Measurements from ENCODE around the gene GRK3.

GRK3 gene

DNA sequence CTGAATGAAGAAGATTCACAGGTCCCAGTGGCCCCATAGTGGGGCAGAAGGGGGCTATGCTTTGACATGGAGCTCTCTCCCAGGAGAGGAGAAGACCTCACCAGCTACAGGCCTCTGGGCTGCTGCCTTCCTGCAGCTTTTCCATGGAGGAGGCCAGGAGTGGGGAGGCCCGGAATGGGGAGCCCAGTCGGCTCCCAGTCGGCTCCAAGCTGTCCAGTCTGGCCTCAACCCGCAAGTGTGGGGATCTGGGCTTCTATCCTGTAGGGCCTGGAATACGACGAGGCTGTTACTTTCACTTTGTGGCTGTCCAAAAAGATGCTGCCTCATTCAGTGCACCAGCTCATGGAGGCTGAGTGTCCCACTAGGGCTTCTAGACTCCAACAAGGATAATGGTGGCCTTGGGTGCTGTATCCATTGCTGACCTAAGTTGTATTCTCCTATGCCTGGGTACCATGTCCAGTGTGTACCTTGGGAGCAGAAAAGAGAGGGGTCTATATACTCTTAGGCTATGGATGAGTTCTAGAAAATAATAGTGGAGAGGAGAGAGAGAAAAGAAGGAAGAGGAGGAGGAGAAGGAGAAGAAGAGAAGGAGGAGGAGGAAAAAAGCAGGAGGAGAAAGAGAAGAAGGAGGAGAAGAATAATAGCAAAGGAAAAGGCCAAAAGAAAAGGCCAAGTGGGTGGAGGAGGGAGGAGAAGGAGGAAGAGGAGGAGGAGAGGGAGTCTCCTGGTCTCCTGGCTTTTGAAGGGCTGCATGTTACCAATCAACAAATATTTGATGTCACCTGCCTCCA, 178.6 kb downstream of the GRK3 start:
- DNase-seq = no peak

DNA sequence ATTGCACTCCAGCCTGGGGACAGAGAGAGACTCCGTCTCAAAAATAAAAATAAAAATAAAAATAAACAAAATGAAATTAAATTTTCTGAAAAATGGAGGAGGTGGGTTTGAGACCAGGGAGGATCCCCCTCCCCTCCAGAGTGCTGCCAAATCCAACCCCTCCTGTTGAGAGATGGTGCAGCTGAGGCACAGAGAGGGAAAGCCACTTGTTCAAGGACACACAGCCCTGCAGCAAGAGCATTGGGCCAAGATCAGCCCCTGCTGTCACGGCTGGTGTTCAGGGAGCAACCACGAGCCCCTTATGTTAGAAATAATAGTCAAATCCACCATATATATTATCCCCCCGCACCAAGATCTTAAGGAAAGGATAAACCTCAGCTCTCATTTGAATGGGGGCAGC, 180.2 kb downstream of the GRK3 start:
- DNase-seq = no peak

DNA sequence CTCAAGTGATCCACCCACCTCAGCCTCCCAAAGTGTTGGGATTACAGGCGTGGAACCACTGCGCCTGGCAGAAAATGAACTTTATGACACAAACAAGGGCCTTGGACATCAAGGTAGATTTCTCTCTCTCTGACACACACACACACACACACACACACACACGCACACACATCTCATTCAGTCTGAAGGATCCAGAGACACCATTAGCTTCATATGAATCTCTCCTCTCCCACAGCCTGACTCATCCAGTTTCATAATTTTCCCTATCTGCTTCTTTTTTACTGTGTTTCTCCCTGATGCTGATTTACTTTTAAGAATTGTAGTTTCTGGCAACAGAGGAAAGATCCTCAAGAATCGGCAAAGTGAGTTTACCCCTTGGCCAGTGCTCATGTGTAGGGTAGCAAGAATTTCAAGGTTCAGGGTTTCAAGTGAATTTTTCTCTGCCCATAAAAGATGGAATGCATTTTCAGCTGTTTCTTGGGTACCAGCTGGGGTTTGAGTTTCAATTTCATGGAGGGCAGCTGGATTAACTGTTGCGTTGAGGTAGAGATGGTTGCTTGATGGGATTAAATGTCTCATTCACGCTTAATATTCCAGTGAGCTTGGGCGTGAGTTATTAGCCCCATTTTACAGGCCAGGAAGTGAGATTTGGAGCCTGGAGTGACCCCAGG, 181.0 kb downstream of the GRK3 start:
- no peak for DNase-seq

DNA sequence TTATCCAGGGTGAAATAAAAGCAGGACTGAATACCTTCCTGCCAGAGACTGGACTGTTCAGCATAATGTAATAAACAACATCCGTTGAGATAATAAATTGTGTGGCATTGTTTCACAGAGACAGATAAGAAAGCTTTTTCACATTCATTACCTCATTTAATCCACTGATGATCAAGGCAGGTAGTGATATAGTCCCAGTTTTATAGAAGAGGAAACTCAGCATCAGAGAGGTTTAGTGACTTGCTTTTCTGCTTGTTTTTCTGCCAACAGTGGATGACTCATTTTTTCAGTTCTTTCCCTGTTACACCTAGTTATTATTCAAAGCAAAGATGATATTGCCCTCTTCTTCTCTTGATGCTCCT, 181.5 kb downstream of the GRK3 start:
- DNase-seq = no peak

DNA sequence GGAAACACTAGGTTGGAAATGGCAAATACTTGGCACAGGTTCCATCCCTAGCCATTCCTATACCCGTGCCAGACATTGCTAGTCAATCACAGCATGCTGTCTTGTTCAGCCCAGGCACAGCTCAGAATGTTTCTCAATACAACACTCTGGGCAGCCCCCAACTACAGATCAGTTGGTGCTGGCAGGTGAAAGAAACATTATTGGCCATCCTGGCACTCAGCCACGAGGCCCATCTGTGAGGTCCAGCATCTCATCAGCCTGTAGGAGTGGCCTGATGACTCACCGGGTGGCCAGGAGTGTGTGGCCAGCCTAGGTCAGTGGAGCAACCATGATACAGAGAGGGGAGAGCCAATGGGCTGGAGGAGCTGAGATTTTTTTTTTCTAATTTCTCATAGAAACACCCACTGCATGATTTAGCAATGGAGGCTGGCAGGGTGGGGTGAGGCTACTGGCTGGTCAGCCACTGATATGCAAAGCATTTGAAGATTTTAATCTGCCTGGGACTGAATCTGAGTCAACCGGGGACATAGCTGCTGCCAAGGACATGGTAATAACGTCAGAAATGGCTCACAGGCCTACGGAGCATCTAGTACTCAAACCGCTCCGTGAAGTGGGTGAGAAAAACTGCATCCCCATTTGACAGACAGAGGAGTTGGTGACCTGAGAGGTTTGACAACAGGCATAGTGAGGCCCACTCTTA, 182.9 kb downstream of the GRK3 start:
- no peak for DNase-seq

DNA sequence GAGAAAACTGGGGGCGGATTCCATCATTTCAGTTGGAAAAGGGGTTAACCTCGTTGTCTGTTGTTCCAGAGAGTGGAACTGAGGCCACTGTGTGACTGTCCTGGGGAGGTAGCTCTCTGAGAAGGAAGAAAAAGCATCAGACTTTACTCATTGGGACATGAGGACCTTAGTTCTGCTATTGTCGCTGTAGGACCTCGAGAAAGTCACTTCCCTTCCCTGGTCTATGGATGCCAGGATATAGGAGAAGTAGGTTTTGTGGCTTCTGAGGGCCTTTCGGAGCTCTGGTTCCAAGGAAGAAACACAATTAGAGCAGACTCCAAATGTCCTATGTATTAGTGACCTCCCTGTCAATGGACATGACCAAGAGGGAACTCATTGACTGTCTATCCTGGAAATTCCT, 183.7 kb downstream of the GRK3 start:
- no peak for DNase-seq

DNA sequence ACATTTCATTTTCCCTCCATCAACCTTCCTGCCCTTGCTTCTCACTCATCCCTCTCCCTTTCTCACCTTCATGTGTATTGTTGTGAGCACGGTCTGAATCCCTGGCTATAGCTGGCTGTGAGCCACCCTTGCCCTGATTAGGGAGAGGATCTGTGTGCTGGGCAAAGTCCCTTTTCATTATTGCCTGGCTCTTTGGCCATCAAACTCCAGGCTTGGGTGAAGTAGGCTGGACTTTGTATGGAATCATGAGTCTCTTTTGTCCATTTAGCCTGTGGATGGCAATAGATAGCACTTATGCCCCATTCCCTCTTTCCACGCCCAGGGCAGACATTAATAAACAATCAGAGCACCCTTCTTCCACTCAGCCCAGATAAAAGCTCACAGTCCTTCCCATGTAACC, 184.2 kb downstream of the GRK3 start:
- DNase-seq = no peak

DNA sequence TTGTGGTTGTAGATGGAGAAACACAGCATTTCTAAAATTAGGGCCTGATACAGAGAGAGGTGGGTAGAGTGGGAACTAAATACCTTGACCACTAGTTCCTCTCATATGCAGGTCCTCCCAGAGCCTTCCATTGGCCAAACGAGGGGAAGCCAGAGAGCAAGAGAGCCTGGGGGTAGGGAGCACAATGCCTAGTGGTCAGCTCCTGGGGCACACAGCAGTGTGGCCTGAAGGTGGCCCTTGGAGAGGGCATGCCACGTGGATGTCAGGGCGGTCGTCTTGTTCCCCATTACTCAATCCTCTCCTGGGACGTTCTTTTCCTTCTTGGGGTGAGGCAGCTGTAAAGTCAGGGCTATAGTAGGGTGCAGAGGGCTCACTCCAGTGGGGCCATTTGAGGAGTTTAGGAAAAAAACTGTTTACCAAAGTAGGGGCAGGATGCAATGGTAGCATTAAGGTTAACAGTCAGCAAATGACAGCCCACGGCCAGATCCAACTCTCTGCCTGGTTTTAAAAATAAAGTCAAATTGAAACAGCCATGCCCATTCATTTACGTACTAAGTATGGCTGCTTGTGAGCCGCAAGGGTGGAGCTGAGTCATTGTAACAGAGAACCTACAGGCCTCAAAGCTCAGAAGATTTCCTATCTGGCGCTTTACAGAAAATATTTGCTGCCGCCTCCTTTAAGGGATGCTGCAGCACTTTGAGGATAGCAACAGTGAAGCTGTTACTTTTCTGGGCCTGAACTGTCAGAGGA, 185.1 kb downstream of the GRK3 start:
- no peak for DNase-seq

DNA sequence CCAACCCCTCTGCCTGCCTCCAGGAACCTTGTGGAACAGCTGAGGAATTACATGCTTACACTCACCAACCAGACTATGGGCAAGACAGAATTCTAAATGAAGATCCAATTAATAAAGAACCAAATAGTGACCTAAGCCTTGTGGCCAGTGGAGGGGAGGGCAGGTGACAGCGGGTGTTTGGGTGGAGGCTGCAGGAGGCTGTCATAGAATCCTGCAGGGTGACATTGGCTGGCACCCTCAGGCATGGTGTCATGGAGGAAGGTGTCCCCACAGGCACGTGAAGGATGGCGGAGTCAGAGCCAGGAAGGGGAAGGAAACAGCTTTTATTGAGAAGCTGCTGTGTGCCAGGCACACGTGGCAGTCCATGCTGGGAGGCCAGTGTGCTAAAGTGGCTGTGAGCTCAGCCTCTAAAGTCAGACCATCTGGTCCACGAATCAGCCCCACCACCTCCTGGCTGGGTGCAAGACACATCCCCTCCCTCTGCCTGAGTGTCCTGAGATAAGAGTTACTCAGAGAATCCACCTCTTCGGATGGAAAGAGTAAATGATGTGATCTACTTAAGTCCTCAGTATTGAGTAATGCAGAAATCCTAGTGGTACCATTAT, 186.2 kb downstream of the GRK3 start:
- DNase-seq = no peak

DNA sequence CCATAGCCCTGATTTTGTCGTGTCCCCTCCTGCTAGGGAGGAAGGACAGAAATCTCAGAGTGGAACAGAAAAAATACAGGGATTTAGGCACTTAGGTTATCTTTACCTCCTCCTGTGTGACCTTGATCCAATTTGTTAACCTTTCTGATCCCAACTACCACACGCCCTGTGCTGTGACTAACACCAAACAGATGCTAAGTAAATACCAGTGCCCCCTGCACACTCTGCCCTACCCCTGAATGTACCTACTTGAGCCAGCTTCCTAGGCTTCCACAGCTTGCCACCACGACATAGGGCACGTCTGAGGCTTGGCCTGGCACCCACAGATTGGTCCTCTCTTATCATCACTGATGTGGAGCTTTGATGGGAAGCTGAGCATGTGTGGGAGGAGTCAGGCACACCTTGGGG, 186.7 kb downstream of the GRK3 start:
- DNase-seq = no peak

DNA sequence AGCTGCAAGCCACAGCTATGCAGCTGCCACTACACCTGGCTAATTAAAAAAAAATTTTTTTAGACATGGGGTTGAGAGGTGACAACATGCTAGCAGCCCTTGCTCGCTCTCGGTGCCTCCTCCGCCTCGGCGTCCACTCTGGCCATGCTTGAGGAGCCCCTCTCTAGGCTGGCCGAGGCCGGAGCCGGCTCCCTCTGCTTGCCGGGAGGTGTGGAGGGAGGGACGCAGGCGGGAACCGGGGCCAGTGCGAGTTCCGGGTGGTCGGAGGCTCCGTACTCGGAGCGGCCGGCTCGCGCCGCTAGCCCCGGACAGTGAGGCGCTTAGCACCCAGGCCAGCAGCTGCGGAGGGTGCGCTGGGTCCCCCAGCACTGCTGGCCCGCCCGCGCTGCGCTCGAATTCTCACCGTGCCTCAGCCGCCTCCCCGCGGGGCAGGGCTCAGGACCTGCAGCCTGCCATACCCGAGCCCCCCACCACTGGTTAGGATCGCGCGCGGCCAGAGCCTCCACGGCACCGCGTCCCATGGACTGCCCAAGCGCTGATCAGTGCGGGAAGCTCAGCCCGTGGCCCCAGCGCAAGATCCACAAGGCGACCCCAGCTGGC, 188.2 kb downstream of the GRK3 start:
- no peak for DNase-seq

DNA sequence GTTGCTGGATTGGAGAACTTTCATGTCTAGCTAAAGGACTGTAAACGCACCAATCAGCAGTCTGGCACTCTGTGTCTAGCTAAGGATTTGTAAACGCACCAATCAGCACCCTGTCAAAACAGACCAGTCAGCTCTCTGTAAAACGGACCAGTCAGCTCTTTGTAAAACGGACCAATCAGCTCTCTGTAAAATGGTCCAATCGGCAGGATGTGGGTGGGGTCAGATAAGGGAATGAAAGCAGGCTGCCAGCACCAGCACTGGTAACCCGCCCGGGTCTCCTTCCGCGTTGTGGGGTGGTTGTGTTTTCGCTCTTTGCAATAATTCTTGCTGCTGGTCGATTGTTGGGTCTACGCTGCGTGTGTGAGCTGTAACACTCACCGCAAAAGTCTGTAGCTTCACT, 188.8 kb downstream of the GRK3 start:
- DNase-seq = no peak

DNA sequence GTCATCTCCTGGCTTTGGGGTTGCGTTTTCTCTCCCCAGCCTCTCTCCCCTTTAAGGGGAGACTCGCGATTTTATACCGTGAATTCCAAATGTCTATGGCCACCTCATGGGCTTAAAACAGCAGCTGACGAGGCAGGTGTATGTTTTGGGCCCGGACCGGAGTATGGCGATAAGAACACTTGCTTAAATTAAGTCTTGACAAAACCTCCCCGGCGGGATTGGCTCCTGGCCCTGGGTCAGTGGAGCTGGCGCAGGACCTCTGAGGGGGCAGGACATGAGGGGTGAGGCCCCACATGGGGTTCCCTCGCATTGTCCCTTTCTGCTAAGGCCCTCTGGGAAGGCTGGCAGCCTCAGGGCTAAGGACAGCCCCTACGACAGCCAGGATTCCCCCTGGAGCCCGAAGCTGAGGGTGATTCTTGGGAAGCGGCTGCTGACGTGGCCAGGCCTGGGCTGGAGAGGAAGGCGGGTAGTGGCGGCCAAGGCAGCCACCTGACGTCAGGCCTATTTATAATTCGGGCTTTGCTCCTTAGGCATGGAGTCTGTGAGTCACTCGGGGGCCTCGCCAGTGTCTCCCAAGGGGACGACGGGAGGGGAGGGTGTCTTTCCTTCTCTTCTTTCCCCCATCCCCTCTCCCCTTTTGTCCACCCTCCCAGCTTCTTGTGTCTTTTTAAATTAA, 190.2 kb downstream of the GRK3 start:
- no peak for DNase-seq

DNA sequence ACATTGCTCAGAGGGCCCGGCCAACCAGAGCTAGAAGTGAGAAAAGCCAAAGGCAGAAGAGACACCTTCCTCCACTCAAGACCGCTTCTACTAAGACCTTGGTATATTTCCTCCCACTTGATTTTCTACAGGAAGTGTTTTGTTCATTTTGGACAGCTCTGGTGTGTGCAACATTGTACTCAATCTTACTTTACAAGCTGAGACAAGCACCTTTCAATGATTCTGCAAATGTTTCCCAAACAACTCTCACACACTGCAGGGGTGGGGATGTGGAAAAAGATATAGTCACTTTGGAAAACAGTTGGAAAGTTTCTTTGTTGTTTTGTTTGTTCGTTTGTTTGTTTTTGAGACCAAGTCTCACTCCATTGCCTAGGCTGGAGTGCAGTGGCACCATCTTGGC, 193.2 kb downstream of the GRK3 start:
- DNase-seq = no peak

DNA sequence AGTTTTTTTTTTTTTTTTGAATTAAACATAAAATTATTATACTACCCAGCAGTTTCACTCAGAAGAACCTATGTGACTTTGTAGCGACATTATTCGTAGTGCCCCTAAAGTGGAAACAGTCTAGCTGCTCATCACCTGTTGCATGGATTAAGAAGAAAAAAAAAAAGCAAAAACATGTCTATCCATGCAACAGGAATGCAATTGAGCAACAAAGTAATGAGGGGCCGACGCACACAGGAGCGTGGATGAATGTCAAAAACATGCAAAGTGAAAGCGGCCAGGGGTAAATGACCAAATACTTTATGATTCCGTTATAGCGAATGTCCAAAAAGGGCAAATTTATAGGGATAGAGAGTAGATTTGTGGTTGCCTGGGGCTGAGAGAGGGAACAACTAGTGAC, 193.8 kb downstream of the GRK3 start:
- no peak for DNase-seq

DNA sequence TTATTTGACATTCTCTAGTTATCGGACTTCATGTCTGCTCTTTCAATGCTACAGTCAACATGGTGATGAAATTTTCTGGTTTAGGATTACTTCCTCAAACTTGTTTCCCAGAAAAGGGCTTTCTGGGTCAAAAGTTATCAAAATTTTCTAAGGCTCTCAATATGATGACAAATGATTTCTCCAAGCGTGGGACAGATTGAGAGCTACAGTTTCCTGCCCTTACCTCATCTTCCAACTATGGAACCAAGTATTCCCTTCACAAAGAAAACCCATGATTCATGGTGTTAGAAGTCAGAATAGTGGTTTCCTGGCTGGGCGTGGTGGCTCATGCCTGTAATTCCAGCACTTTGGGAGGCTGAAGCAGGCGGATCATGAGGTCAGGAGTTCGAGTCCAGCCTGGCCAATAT, 195.4 kb downstream of the GRK3 start:
- no peak for DNase-seq

DNA sequence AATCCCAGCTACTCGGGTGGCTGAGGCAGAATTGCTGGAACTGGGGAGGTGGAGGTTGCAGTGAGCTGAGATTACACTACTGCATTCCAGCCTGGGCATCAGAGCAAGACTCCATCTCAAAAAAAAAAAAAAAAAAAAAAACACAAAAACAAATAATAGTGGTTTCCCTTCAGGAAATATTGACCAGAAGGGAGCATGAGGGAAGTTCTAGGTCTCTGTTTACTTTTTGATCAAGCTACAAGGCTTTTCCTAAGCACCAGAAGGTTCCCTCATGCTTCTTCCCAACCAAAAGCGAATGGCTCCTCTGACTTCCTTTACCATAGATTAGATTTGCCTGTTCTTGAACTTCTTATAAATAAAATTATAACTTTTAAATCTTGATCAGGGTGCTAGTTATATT, 195.8 kb downstream of the GRK3 start:
- no peak for DNase-seq

DNA sequence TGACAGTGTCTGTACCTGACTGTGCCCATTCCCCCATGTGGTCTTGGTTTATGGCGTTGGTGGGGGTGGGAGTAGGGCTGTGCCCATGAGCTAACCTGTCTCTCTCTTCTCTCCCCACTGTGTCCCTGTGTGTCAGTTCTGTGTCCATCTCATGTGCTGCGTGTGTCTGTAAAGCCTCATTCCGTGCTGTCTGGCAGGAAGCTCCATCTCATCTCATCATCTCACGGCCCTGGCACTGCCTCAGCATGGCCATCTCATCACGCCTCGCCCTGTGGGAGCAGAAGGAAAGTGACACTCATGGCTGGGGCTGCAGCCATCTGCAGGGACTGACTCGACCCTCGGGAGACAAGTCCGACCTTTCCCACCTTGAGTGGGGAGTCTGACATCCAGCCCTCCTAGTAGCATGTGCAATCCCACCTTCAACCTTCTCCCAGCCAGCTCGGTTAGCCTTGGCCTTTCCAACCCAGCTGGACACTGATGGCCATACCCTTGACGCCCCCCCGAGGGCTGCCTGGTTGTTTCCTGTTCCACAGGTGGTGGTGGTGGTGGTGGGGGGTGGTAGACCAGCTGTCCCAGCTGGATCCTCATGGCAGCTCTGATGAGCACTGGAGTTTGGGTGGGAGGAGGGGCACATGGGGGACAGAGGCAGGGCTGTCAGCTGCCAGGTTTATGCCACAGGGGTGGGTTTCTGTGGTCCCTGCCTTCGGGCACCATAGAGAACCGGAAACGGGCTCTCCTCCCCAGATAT, 196.5 kb downstream of the GRK3 start:
- no peak for DNase-seq

DNA sequence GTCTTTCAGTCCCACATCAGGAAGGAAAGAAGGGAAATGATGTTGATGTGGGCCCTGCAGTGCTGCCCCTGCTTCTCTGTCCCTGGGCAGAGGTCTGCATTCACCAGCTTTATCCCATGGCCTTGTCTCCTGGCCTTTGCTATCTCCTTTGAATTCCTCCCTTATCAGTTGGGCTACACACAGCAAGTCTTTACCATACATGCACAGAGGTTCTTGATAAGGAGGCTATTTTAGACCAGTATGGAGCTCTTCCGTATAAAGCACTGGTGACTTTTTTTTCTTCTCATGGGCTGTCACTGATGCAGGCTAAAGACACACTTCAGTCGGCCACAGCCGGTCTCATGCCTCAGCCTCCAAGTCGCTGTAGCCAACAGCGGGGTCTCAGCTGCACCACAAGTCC, 197.7 kb downstream of the GRK3 start:
- DNase-seq = no peak

DNA sequence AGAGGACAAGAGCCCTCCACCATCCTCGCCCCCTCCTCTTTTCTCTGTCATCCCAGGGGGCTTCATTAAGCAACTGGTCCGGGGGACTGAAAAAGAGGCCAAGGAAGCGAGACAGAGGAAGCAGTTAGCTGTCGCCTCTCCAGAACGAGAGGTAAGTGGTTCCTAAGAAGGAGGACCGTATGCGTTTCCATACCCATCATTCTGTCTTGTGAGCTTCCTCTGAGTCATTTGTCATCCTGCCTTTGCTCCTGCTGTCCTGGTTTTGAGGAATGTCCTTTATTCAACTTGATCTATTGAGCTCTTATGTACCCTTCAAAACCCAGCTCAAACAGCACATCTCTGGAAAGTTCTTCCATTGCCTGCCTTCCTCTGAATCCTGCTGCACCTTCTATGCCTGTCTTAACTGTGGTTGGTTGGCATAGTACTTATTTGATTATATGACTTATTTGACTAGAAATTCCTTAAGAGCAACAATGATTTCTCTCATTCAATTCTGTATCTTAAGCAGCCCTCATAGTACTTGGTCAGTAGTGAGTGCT, 198.8 kb downstream of the GRK3 start:
- DNase-seq = no peak

All from DMS79 treated with DMSO at 0.1 percent for 48 hours (cell line).